HuH-7.5 (cell line): ENCODE measurements around the gene SORL1.

Source experiments
- DNase-seq: peaks from one replicate; pipeline ENCODE4 v3.0.0; 2011; ENCODE audit warnings: low spot score

The SORL1 gene

GRCh38 chr11:121587182-121587581 lies 135.1 kb downstream of the SORL1 start:
- DNase-seq, result no peak

GRCh38 chr11:121588747-121589146 lies 136.6 kb downstream of the SORL1 start:
- DNase-seq, result no peak

DNA sequence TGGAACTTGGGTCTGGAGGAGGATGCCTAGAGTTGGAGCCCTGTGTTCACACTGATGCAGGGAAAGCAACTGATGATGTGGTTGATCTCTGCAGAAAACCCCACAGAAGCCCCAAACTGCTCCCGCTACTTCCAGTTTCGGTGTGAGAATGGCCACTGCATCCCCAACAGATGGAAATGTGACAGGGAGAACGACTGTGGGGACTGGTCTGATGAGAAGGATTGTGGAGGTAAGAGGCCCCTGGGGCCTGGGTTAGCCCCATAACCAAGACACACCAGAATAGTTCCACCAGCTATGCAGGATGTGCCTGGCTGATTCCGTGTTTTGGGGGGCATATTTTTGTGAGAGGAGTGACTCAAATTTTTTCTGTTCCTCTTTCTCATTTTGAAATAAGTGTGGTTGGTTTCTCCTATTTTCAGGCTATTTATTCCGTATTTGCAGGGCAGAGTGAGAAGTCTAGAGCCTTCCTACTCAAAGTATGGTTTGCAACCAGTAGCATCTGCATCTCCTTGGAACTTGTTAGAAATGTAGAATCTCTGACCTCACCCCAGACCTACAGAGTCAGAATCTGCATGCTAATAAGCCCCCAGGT lies 137.9 kb downstream of the SORL1 start:
- DNase-seq, result no peak

DNA sequence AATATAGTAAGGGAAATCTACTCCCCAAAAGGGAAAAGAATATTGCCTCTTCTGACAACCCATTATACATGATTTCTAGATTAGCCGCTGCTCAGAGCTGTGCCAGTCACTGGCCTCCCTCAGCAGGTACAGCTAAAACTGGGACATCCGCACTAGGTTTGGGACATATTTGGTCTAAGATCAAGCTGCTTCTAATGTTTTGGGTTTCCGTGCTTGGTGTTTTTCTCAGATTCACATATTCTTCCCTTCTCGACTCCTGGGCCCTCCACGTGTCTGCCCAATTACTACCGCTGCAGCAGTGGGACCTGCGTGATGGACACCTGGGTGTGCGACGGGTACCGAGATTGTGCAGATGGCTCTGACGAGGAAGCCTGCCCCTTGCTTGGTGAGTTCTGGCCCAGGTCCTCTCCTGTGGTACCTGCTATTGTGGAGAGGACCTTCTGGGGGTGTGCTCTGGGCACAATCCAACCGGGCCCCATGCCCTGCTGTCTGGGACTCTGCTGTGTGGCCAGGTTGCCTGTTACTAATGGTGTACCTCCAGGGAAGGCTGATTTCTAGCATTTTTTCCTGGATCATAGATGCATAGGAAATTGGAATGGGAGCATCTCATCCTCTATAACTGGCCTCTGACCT lies 138.8 kb downstream of the SORL1 start:
- DNase-seq, result no peak

GRCh38 chr11:121591405-121592033 lies 139.4 kb downstream of the SORL1 start:
- peak; percentile 41 for DNase-seq

DNA sequence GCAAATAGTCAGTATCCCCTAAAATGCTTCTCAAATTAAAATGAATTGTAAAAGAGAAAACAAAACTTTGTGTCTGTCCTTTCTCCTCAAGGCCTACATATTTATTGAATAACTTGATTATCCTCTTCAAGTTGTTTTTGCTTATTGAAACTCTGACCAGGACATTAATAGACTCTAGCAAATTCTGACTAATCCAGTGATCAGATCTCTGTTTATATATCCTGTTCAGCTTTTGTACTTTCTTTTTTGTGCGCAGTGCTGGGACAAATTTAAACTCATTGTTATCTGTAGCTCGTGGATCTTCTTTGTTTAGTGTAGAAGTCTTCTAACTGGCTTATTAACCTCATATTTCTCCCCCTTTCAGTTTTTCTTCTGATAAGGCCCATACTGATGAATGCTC lies 140.6 kb downstream of the SORL1 start:
- DNase-seq, result no peak

GRCh38 chr11:121595717-121596161 lies 143.6 kb downstream of the SORL1 start:
- DNase-seq, result no peak

DNA sequence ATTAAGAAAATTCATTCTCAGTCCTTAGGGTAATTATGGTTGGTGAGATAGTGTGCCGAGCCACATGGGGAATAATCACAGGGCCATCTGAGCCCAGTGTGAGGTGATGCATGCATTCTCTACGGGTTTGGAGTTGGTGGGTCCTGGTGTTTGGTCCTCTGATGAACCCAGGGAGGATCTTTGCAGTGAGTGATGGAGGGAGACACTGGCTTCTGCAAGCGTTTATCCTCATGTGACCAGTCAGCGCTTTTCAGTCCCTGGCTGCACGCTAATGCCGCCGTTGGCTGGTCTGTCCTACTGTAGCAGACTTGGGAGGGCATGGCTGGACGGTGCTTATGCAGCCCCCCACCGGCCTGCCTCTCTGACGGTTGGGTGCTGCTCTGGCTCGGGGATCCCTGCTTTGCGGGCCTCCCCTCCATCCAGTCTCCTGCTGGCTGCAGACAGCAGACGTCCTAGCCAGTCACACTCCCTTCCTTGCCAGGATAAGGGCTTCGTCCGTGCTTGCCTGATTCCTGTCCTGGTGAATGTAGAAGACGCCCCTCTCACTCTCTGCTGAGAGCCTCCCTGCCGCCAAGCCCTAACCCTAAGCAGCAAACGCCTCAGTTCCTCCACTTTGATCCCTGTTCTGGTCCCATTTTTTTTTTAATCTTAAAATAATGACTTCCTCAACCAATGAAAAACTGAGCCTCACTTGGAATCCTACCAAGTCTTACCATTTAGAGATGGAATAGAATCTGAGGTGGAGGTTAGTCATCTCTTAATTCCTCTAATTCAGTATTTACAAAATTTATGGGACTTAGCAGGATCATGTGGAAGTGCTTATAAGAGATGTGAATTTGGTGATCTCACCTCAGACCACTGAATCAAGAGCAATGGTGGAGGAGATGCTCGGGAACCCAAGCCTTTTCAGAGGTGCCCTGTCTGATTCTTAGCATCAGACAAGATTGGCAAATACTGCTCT lies 144.4 kb downstream of the SORL1 start:
- DNase-seq, result no peak

GRCh38 chr11:121603316-121603715 lies 151.2 kb downstream of the SORL1 start:
- no peak for DNase-seq

DNA sequence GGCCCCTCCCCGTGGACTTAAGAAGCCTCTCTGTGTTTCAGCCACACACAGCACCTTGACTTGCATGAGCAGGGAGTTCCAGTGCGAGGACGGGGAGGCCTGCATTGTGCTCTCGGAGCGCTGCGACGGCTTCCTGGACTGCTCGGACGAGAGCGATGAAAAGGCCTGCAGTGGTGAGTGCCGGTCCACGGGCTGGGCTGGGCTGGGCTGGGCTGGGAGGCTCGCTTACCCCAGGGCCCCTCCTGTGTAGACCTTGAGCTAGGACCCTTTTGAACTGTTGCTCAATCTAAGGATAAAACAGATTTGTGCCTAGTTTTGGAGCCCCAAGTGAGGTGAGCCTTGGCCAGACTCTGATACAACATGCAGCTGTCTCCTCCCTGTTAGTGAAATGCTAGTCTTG lies 152.0 kb downstream of the SORL1 start:
- no peak for DNase-seq

- DNase-seq, result no peak
Observed at GRCh38 chr11:121606354-121606753, 154.2 kb downstream of the SORL1 start.

- DNase-seq, result no peak
Observed at GRCh38 chr11:121607341-121607740, 155.2 kb downstream of the SORL1 start.

- DNase-seq, result no peak
Observed at GRCh38 chr11:121608545-121609098, 156.5 kb downstream of the SORL1 start.

DNA sequence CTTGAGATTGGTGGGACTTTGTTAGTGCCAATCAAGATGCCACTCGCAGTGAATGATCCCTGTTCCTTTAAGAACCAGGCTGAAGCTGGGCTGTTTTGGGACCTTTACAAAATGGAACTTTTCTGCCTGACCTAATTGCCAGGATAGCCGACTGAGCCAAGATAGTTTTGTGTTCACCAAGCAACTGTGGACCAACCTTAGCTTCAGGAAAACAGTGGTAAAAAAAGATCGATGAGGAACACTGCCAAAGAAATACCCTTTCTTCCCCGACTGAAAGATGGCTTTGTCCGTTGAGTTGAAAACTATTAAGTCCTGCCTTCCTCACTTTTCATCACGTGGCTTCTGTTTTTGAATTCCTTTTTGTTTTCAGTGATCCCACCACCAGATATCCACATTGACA lies 158.6 kb downstream of the SORL1 start:
- no peak for DNase-seq

DNA sequence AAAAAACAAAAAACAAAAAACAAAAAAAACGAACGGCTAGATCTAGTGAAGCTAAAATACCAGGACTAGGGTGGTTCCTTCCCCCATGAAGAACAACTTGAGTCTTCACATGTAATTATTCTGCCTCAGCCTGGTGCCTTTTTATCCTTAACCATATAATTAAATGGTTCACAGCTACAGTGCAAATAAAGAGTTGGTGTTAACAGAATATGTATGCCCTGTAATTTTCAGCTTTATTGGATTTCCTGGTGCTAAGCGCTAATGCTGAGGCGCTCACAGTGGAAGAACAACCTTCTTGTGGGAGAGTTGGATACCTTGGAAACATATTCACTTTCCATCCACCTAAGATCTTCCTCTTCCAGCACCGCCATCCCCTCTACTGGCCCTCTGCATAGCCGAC lies 159.1 kb downstream of the SORL1 start:
- DNase-seq, result no peak

DNA sequence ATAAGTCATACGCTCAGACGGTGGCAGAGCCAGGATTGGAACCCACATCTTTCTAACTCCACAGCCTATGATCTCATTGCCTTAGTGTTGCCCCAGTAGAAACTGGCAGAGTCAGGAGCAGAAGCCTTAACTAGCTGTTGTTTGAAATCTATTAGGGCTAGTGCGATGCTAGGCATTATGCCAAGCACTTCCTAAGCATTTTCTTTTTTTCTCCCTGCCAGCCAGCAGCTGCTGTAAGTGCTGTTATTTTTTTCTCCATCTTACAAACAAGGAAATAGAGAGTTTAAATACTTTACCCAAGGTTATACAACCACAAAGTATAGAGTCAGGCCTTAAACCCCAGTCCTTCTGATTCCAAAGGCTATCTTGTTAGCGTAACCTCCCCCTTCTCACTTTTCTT lies 161.6 kb downstream of the SORL1 start:
- no peak for DNase-seq

GRCh38 chr11:121614636-121615240 lies 162.6 kb downstream of the SORL1 start:
- no peak for DNase-seq

- no peak for DNase-seq
Observed at GRCh38 chr11:121615501-121615900, 163.4 kb downstream of the SORL1 start.

- no peak for DNase-seq
Observed at GRCh38 chr11:121618516-121618915, 166.4 kb downstream of the SORL1 start.

DNA sequence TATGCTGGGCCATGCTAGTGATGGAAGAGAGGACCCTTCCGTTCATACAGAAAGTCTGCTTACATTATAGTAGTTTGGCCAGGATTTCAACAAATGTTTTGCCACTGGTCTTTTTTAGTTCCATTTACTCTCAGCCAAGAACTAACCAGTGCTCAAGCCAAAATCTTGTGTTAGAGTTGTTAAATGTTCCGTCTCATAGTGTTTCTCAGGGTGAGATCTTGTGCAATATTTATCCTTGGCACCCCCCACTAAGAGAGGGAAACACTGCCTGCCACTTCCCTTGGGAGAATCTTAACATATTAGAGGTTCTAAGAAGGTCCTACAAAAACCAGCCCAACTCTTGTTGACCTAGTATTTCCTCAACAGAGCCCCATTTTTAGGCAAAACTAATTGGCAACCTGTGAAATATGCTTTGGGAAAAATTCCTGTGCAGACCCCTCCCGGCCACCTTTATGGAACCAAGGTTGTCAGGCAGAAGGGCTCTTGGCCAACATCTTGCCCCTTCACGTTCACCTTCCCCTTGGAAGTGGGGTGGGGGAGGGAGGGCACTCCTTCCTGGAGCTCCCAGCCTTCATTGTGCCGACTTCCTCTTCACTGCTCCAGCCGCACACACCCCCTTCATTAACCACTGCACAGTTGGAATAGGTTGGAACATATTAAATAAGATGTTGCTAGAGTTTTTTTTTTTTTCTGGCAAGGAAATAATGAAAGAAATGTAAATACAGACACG lies 173.8 kb downstream of the SORL1 start:
- no peak for DNase-seq

- no peak for DNase-seq
Observed at GRCh38 chr11:121626507-121626875, 174.4 kb downstream of the SORL1 start.
